CD4-positive, alpha-beta T cell treated with Interleukin-17A for 4 hours (primary cell): ENCODE data around the gene CES1.
"Not testable (repeated sequence)": the region's sequence is repeated elsewhere in the genome, so short reads cannot be mapped to it uniquely, and the experiment has no call there.

Source experiments
- DNase-seq: peaks from one replicate; pipeline ENCODE4 v3.0.0-alpha.2; 2020; ENCODE audit warnings: mixed read lengths

Gene CES1

DNA sequence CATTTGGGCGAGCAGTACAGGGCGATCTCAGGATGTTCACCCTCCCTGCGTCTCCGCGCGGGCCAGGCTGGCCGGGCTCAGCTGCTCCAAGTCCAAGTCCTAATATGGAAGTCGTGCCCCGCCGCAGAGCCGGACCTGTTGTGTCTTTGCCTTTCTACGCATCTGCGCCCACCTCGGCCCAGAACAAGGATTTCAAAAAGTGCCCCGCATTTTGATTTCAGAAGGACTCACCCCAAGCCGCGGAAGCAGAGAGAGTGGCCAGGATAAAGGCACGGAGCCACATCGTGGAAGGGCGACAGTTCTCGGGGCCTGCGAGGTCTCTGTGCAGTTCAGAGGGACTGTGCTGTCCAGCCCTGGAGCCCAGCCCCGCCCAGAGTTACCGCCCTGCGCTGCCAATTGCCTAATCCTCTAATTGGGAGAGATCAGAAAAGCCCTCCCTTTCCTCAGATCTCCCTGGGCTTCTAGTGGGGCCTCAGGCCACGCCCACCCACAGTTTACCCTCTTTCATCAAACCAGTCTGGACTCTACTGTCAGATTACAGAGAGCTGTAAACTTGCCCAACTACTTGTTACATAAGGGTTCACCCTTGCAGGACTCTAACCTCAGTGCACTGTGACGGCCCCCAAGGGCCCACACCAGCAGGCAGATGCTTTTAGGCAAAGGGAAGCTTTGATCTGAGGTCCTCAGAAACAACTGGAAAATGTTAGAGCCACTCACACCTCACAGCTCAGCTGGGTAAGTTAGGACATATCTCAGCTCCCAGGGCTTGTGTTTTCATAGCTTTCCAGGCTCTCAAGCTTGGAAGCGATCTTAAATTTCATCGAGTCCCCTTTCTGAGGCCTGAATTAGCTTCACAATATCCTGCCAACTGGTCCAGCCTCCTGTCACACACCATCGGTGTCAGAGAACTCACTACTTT lies at the start of gene CES1:
CES1 (minus strand) TSS at position 324 of the 919 bp plus-strand sequence; CDS start at position 283, 41 bp downstream.
- DNase-seq = no peak

DNA sequence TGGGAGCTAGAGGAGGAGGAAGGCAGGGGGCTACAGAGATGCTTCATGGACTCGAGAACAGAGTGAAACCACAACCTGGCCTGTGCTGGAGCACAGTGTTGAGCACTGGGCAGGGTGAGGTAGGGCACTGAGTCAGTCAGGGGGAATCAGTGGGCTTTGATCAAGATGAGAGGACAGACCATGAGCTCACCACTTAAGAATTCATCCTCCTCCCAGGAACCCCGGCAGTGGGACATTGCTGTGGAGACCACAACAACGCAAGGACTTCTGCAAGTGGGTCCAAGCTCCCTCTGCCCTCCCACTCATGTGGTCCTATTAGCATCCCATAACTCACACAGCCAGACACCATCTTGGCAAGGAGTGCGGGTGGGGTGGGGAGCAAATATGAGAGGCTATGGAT lies 44.0 kb upstream of the CES1 start:
- no peak for DNase-seq

DNA sequence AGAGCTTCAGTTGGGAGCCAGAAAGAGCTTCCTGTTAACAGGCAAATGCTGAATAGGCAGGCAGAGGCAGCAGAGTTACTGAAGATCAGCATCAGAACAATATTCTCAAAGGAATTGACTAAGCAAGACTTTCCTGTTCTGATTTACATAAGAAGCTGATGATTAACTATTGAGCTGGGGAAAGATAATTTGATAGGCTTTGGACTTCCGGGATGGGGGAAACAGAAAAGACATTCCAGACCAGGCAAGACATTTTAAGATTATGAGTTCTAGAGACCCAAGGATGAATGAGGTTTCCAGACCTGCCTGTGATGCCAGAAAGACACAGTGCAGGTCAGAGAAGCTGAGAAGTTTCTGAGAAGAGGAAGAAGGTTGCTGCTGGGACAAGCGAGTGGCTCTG lies 42.4 kb upstream of the CES1 start, which contains the start of gene CES5A:
CES5A (minus strand) TSS at position 101 of the 400 bp plus-strand sequence. CDS start 152 bp downstream, outside the sequence.
- DNase-seq = no peak

DNA sequence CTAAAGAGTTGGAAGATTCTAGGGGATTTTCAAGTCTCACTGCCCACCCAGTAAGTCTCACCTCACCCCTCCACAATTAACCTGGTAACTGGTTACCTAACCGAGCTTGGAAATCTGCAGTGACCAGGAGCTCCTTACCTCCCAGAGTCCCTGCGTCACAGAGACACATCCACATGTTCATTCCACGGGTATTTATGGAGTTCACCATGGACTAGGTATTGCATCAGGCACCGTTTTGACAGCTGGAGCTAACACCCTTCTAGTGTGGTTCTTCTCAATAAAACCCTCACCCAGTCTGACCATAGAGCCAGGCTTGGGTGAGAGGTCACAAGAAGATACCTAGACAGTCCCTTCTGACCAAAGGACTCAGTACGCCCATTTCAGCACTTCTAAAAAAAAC lies 40.2 kb upstream of the CES1 start:
- DNase-seq = no peak

DNA sequence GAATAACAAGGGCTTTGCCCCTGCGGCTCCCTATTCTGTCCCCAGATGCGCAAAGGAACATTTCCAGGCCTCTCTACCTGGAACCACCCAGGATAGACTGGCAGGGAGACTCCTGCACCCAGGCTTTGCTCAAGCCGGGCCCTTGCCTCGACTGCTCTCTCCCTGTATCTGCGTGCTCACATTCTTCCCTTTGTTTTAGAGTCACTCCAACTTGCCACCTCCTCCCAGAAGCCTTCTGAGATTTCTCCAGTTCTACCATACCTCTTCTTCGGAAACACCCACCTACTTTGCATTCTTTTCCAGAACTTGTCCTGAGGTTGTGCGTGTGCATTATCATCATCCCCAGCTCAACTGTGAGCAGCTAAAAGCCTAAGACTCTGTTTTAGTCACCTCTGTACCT lies 39.2 kb upstream of the CES1 start:
- DNase-seq = no peak

DNA sequence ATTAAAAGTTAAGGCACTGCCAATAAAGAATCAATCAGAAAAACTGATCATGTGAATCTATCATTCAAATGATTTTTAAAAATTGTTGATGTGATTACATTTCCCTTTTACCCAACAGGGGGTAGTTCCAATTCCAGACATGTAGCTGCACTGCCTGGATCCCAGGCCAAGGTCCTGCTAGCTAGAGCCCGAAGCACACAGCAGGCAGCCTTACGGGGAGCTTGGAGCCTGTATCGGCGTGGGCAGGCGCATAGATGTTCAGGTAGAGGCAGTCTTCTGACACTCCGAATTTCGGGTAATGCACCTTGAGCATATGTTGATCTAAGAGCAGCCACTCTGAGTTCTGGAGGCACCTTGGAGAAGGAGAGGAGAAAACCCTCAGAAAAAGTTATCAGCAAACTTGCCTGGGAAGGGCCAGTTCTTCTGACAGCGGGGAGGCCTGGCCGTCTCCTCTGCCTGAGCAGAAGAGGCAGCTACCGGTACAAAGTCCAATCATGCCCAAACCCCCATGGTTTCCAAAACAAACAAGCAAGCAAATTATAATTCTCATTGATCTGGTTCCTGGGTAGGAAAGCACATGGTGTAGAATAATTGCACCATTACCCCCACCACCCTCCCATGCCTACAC lies 38.6 kb upstream of the CES1 start:
- no peak for DNase-seq

GRCh38 chr16:55868980-55869379 lies 36.1 kb upstream of the CES1 start:
- no peak for DNase-seq

DNA sequence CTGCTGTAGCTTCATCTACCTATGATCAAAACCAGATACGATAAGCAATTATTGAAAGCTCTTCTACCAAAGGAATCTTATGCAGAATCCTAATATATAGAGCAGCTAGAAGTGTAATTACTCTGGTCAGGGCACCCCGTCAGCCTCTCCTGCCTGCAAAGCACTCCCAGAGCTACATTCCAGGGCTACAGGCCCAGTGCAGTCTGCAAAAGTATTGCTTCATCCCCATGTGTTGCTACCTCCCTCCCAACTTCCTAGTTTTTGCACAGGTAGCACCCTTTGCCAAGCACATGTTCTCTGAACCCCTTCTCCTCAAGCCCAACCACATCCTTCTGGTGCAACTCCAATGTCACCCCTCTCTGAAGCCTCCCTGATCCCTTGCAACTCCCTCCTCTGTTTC lies 35.2 kb upstream of the CES1 start:
- no peak for DNase-seq

- DNase-seq = no peak
These were observed 28.4 kb upstream of the CES1 start for GRCh38 chr16:55861288-55861687.

GRCh38 chr16:55857650-55858049 lies 24.8 kb upstream of the CES1 start:
- DNase-seq = not testable (repeated sequence)

GRCh38 chr16:55856950-55857349 lies 24.1 kb upstream of the CES1 start:
- no peak for DNase-seq

DNA sequence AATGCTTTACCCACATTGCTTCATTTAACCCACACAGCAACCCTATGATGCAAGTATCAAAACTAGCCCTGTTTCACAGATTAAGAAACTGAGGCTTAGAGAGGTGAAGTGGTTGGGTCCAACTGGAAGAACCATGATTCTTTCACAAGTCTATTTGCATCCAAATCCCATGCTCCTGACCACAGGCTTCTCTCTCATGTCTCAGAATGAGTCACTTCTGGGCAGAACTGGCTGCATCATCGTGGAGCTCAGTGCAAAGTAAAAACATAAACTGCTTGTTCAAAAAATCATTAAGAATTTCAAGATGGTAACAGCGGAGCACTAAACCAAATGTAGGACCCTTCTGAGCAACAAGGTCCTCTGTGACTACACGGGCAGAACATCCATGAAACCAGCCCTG lies 20.2 kb upstream of the CES1 start:
- DNase-seq = no peak

- DNase-seq = no peak
These were observed 16.6 kb upstream of the CES1 start for GRCh38 chr16:55849536-55849935.

DNA sequence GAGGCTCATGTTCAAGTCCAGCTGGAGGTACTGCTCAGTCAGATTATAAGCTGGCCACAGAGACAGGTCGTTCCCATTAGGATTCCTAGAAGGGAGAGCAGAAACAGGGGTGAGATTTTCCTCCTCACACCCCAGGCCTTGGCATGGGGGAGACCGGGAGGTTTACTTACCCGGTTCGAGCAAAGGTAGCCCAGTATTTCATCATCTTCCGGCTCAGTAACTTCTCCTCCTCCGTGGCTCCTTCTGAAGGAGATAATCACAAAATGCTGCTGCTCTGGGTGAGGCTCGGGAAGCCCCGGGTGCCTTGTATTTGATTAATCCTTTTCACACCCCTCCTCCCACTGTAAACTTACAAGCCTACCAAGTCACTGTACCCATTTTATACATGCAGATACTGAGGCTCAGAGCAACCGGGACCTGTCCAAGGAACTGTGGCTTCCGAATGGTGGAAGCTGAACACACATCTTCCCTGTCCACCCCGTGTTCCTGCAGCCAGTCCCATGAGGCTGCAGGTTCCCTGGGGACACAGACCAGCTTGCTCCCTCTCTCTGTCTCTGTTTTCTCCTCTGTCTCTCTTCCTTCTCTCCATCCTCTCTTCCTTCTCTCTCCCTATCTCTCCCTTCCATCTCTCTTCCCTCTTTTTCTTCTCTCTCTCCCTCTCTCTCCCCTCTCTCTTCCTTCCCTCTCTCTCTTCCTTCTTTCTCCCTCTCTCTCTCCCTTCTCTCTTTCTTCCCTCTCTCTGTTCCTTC lies 13.9 kb upstream of the CES1 start:
- DNase-seq = no peak

GRCh38 chr16:55843105-55843395 lies 10.2 kb upstream of the CES1 start:
- DNase-seq = no peak

DNA sequence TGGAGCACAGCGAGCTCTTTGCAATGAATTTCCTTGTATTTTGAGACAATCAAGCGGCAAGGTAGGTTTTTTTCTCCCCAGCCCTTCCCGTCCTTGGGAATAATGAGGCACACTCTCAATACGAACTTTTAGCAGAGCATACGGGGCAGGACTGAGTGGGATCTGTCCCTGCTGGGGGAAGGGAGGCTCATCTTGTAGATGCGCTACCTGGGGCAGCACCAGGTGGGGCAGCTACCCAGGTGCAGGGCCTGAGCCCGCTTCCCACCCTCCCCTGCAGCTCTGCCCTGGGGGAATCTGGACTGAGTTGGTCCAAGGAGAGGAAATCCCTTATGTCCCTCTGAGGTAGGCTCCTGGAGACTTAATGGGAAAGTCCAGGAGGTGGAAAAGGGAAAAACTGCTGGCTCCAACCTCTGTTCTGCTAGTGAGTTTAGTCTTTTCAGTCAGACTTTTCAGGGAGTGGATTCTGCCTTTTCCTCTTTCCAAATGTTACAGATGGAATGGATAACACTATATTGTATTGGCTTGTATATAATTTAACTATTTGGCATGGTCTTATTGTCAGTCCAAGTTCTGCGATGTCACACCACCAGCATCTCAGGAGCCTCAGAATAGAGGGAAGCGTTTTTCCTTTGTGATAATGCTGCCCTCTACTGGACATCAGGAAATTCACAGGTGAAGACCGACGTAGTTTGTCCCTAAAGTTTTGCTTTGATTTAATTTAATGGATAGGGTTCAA lies 9.6 kb upstream of the CES1 start:
- DNase-seq = peak; percentile 13

- no peak for DNase-seq
These were observed 6.2 kb upstream of the CES1 start for GRCh38 chr16:55839115-55839514.

- no peak for DNase-seq
These were observed 3.3 kb upstream of the CES1 start for GRCh38 chr16:55836158-55836611.

DNA sequence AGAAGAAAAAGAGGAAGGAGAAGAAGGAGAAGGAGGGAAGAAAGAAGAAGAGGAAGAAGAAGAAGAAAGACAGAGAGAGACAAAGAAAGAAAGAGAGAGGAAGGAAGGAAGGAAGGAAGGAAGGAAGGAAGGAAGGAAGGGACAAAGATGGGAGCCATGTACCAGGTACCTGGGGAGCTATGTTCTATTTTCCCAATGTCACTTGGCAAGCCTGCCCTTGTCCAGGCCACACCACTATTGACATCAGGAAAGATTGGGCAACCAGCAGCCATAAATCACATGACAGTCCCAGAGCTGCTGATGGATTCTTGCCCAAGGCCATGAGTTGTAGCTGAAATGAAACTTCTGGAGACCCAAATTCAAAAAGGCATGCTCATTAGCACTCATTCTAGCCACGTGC lies 2.7 kb upstream of the CES1 start:
- DNase-seq = no peak

GRCh38 chr16:55835173-55835572 lies 2.3 kb upstream of the CES1 start:
- DNase-seq = not testable (repeated sequence)

DNA sequence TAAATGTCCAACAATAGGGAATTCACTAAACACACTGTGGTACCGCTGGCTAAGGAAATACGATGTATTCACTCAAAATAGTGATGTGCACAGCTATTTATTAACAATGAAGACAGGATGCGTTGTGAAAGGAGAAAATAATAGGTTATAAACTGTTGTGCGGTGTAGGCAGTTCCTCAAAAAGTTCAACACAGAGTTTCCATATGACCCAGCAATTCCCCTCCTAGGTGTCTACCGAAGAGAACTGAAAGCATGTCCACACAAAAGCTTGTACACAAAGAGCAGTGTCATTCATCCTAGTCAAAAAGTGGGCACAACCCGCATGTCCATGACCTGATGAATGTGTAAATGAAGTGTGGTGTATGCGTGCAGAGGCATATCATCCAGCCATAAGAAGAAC lies 1.2 kb upstream of the CES1 start:
- DNase-seq = no peak

GRCh38 chr16:55832425-55832772 lies 497 bp downstream of the CES1 start:
- DNase-seq = no peak
